Psoas muscle (tissue), 8 donors: ENCODE results near the gene OBP2B. TPM values are rescaled to one million over a fixed set of nuclear protein-coding genes. Genes with fewer than 3 reads are reported as not detected.
"Not testable (repeated sequence)": the region's sequence is repeated elsewhere in the genome, so short reads cannot be mapped to it uniquely, and the experiment has no call there.

ENCODE experiments used
- ATAC-seq, 4 donors: fragments of 200-7000 bp; cut with Tn5 transposase; one replicate each; pipeline ENCODE4 v1.9.1; 2020; ENCODE audit warnings: moderate library complexity in 3 of 4, mild to moderate bottlenecking in 2 of 4
- DNase-seq, 2 donors: peaks; one replicate each; pipeline ENCODE4 v3.0.0-alpha.2; 2020
- H3K27ac ChIP-seq: fragments of 200-600 bp; one replicate; pipeline ENCODE4 v1.8.0; 2022
- H3K27me3 ChIP-seq, 3 donors: fragments of 200-600 bp in 1 of 3; one replicate each; pipeline versions ENCODE4 v1.6.1 to v1.8.0; 2013 to 2022; ENCODE audit warnings: low read length in 2 of 3, mild to moderate bottlenecking in 2 of 3, moderate library complexity in 1 of 3; ENCODE audit not compliant: insufficient read depth in 3 of 3
- H3K36me3 ChIP-seq, 2 donors: fragments of 200-600 bp in 1 of 2; one replicate each; pipeline versions ENCODE4 v1.6.1 to v1.8.0; 2013 to 2022; ENCODE audit warnings: low read depth in 1 of 2, mild to moderate bottlenecking in 1 of 2, moderate library complexity in 1 of 2; ENCODE audit not compliant: insufficient read depth in 1 of 2
- H3K4me1 ChIP-seq: fragments of 200-600 bp; one replicate; pipeline ENCODE4 v1.8.0; 2022
- H3K4me3 ChIP-seq: fragments of 200-600 bp; one replicate; pipeline ENCODE4 v1.8.0; 2022; ENCODE audit warnings: mild to moderate bottlenecking
- H3K9me3 ChIP-seq: fragments of 200-600 bp; one replicate; pipeline ENCODE4 v1.8.0; 2022
- WGBS, 3 donors: extraction: QIAGEN DNeasy Blood & Tissue Kit; methylation state at CpG; one replicate each; pipeline versions ENCODE4 v1.1.6 to v1.1.7; 2013; 5-methylcytosine and 5-hydroxymethylcytosine counted together
- intact Hi-C, 2 donors: fragments of 100-400 bp; cut with DNase I; formaldehyde crosslinking; loops; one replicate each; pipeline versions ENCODE4 v1.11.0 to v1.14.2; 2022
- polyA plus RNA-seq, 3 donors: library from polyadenylated mRNA; stranded (reverse); fragments of 200-250 nt; gene quantifications; one replicate each; pipeline ENCODE4 v1.2.3, GENCODE V29; 2013
- total RNA-seq, 4 donors: library from RNA; stranded (reverse); fragmentation: NEBNext Ultra II Directional in 2 of 4; extraction: Animal tissue kit (Norgen Biotek cat#: 25700) in 2 of 4; gene quantifications; one replicate each; pipeline versions ENCODE4 v1.2.1 to v1.2.4, GENCODE V29; 2021 to 2023
- TF ChIP-seq, protein P1 (sequence below): fragments of 200-600 bp; IDR thresholded peaks from one replicate; pipeline ENCODE4 v1.8.0; 2022; ENCODE audit warnings: antibody characterized with exemption
- donor health status: healthy with polysubstance abuse.
- donor health status: DM: no; HTN: no; CAD: no; lungs with moderate emphysema.
- donor health status: Bipolar disorder and iron deficiency.
- donor health status: healthy.
- donor health status: DM: yes; HTN: yes; CAD: no.
- donor health status: DM: no; HTN: no; CAD: no.
- donor health status: DM: no; HTN: no; CAD: no.
- donor health status: DM: yes; HTN: yes; CAD: no.

Gene OBP2B
- total and polyA plus RNA-seq, 7 donors = not detected

DNA sequence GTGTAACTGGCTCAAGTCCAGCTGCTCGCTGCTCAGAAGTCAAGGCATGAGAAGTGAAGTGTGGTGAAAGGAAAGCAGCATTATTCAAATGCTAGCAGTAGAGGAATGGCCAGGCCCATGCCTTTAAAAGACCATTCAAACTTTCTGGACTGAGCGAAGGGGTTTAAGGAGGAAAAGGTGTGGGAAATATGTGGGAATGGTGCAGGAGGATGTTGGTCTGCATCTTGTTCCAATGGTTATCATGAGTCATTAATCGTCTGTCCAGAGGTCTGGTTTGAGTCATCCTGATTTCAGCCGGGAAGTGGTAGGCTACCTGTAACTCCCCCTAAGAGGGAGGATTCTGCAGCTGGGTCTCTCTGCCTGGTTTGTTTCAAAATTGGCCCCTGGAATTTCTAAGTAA, 5.2 kb upstream of the OBP2B start:
- H3K4me1 ChIP-seq, H3K27ac ChIP-seq, ATAC-seq, intact Hi-C loops, DNase-seq, H3K4me3 ChIP-seq, H3K9me3 ChIP-seq, H3K36me3 ChIP-seq: not testable (repeated sequence)
- H3K27me3 ChIP-seq = peaks cover 0 to 27% (median 8%) of the 10 kb centered on the region in 3 donors
- WGBS, 3 donors = 48 to 57% (median 52%) methylated on average over 4 of the region's 4 CpGs

DNA sequence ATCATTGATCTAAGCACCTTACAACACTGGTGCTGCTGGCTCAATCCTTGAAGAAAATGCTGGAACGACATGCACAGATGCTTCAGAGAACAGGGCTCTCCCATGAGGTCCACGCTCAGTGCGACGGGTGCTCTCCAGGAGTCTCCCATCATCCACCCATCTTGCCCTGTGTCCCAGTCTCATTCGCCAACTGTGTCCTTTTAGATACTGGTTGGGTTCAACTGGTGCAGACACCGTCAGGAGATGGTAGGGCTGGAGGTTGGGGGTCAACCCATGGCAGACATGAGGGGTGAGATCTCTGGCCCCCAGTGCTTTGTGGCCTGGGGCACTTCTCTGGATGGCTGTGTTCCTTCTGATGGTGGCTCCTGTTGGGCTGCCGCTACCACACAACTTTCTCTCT, 1.6 kb upstream of the OBP2B start:
- Histone ChIP-seq H3K27me3 (peaks cover 0 to 15% (median 8%) of the 10 kb centered on the region in 3 donors), H3K27ac (no peak overlapping the region), H3K4me1 (no peaks in the 10 kb centered on the region), H3K36me3 (no peaks in the 10 kb centered on the region), H3K4me3 (no peak overlapping the region), H3K9me3 (no peaks in the 10 kb centered on the region)
- TF ChIP-seq, protein P1, sequence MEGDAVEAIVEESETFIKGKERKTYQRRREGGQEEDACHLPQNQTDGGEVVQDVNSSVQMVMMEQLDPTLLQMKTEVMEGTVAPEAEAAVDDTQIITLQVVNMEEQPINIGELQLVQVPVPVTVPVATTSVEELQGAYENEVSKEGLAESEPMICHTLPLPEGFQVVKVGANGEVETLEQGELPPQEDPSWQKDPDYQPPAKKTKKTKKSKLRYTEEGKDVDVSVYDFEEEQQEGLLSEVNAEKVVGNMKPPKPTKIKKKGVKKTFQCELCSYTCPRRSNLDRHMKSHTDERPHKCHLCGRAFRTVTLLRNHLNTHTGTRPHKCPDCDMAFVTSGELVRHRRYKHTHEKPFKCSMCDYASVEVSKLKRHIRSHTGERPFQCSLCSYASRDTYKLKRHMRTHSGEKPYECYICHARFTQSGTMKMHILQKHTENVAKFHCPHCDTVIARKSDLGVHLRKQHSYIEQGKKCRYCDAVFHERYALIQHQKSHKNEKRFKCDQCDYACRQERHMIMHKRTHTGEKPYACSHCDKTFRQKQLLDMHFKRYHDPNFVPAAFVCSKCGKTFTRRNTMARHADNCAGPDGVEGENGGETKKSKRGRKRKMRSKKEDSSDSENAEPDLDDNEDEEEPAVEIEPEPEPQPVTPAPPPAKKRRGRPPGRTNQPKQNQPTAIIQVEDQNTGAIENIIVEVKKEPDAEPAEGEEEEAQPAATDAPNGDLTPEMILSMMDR = no peak
- 80 to 91% (median 89%) methylated on average over 7 of the region's 7 CpGs for WGBS, 3 donors
- ATAC-seq = no peak
- intact Hi-C loops = no loop called here
- no peak for DNase-seq

DNA sequence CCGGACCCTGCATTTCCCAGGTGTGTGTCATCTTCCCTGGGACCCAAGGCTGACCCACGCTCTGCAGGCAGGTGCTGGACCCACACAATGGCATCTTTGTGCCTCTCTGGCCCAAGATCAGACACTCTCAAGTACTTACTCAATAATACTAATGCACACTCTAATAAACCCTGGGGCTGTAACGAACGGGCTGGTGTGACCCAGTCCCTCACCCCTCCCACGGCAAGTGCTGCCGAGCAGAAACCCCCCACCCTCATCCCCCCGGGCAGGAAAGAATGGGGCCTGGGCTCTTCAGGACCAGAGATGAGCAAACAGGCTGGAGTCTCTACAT, 1.1 kb upstream of the OBP2B start:
- H3K9me3 ChIP-seq = no peaks in the 10 kb centered on the region
- WGBS, 3 donors = 31 to 47% (median 41%) methylated on average over 7 of the region's 7 CpGs
- no peaks in the 10 kb centered on the region for H3K36me3 ChIP-seq
- TF ChIP-seq, protein P1 = no peak
- no peak overlapping the region for H3K4me3 ChIP-seq
- H3K27me3 ChIP-seq = peaks cover 0 to 15% (median 8%) of the 10 kb centered on the region in 3 donors
- H3K27ac ChIP-seq = no peak overlapping the region
- H3K4me1 ChIP-seq = no peaks in the 10 kb centered on the region
- no peak for ATAC-seq
- intact Hi-C loops = no loop called here
- no peak for DNase-seq

DNA sequence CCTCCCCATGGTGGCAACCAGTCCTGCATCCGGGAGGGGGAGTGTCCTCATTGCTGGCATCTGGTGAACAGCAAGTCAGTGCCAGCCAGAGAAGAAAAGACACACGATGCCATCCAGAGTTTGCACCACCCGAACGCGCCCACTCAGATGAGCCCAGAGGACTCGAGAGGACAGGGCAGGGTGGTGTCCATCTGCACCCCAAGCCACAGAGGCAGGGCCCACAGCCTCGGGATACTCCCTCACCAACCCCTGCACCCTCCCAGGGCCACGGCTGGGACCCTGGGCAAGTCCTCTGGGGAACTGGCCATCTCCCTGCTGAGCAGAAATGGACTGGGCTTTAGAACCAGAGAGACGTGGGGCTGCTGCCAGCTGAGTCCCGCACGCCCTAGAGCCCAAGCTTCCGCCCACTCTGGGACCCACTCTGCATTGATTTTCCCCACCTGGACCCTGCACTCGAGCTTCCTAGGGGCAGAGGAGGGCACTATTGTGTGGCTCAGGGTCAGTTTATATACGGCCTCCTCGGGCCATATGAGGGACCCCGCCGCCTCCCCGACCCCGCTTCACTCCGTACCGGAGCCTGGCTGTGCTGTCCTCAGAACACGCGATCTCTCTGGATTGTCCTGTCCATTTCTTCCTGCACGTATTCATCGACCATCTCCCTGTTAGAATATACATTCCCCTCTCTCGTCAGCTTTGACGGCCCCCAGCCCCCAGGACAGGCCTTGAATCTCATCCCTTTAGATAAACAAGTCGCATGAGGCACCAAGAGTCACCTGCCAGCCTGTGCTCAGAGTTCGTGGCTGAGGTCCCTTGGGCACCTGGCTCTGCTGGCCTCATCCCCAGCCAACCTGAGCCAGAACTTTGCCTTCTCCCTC, 514 bp upstream of the OBP2B start:
- H3K36me3 ChIP-seq, H3K4me1 ChIP-seq, H3K4me3 ChIP-seq, intact Hi-C loops, H3K27ac ChIP-seq, H3K9me3 ChIP-seq, DNase-seq, ATAC-seq: not testable (repeated sequence)
- peaks cover 0 to 17% (median 8%) of the 10 kb centered on the region in 3 donors for H3K27me3 ChIP-seq
- WGBS, 3 donors = 61 to 68% (median 64%) methylated on average over 27 to 29 of the region's 29 CpGs

DNA sequence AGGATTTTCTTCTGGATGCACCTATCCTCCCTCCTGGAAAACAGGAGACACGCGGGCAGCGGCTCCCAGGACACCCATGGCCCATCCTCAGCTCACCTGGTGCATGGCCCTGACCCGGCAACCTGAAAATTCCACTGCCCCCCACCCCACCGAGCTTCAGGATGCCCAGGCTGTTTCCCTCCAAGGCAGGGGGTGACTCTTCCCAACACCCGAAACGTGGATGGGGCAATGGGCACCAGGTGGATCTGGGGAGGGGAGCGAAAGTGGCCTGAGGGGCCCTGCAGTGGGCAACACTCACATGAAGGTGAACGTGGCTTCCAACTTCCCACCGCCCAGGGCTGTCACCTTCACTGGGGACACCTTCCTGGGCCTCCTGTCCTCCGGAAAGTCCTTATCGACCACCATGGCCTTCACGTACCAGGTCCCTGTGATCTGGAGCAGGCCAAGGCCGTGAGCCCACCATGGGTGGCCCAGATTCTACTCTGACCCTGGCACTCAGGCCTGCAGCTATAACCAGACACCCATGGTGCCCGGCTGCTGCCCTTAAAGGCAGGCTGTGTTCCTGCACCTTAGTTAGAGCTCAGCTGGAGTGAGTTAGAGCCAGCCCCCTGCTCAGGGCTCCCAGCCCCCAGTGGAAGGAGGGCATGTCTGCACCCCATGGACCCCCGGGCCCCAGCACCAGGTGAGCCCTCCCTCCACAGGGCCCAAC, 725 bp downstream of the OBP2B start:
- H3K27ac ChIP-seq, ATAC-seq, H3K36me3 ChIP-seq, intact Hi-C loops, DNase-seq, H3K9me3 ChIP-seq, H3K4me3 ChIP-seq, H3K4me1 ChIP-seq: not testable (repeated sequence)
- H3K27me3 ChIP-seq = peaks cover 0 to 27% (median 10%) of the 10 kb centered on the region in 3 donors
- 84 to 89% (median 86%) methylated on average over 12 of the region's 16 CpGs for WGBS, 3 donors

DNA sequence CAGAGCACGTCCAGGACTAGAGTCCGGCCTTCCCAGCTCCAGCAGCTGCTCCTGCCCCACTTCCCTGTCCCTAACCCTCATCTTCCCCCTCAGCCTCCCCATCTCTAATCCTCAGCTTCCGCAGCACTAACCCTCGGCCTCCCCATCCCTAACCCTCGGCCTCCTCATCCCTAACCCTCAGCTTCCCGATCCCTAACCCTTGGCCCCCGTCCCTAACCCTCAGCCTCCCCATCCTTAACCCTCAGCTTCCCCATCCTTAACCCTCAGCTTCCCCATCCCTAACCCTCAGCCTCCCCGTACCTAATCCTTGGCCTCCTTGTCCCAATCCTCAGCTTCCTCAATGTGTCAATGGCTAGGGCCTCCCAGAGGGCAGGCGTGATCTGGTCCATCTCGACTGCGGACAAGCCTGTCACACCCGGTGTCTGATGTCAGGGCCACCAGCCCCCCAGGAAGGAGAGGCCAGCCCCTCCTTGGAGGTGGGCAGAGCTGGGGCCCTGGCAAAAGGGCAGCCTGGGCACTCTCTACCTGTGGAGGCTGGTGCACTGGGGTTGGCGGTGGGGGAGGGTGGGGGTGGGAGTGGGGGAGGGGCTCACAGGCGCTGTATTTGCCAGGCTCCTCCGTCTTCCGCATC, 1.4 kb downstream of the OBP2B start:
- no peak for DNase-seq

More for the DNA sequence above, 1.4 kb downstream of the OBP2B start:
- 73 to 74% (median 74%) methylated on average over 15 to 16 of the region's 16 CpGs for WGBS, 3 donors
- ATAC-seq = no peak
- H3K27ac ChIP-seq = no peak overlapping the region
- intact Hi-C loops = no loop called here
- no peaks in the 10 kb centered on the region for H3K4me1 ChIP-seq
- H3K27me3 ChIP-seq = peaks cover 0 to 27% (median 10%) of the 10 kb centered on the region in 3 donors
- no peaks in the 10 kb centered on the region for H3K36me3 ChIP-seq
- H3K4me3 ChIP-seq = no peak overlapping the region
- no peaks in the 10 kb centered on the region for H3K9me3 ChIP-seq
- TF ChIP-seq, protein P1 = no peak
